GM12878 (cell line): ENCODE measurements around the gene ATP2C1. TPM values are rescaled to one million over a fixed set of nuclear protein-coding genes. Genes with fewer than 3 reads are reported as not detected.
A peak's percentile ranks its signal among the peaks of the same experiment; 100 is the strongest.

Experiments
- CHD4 ChIP-seq: fragments of 200-600 bp; sonication (generic); IDR thresholded peaks from 2 replicates; pipeline ENCODE4 v1.6.1; 2016; ENCODE audit warnings: mild to moderate bottlenecking
- CUX1 ChIP-seq: IDR thresholded peaks from 2 replicates; pipeline ENCODE4 v1.6.1; 2012; ENCODE audit warnings: improper control_type of control experiment, low read depth, low read length; ENCODE audit not compliant: insufficient replicate concordance
- EED ChIP-seq: sonication (generic); IDR thresholded peaks from 2 replicates; pipeline ENCODE4 v1.6.1; 2016; ENCODE audit warnings: antibody characterized with exemption, low read depth
- EGR1 ChIP-seq, 2 experiments: IDR thresholded peaks; 1 replicate in 1 of 2; 2 replicates in 1 of 2; pipeline ENCODE4 v1.6.1; 2011 to 2012; ENCODE audit warnings: low read depth in 2 of 2, low read length in 2 of 2, borderline replicate concordance in 1 of 2, mild to moderate bottlenecking in 1 of 2, moderate library complexity in 1 of 2
- GATAD2B ChIP-seq: fragments of 450-650 bp; conservative IDR thresholded peaks from 2 replicates; pipeline ENCODE4 v1.6.1; 2017; ENCODE audit warnings: low read depth, mild to moderate bottlenecking, moderate library complexity
- HCFC1 ChIP-seq: fragments of 150-350 bp; IDR thresholded peaks from 2 replicates; pipeline ENCODE4 v1.6.1; 2014; ENCODE audit warnings: low read length
- IKZF2 ChIP-seq, 2 experiments: fragments of 450-650 bp; IDR thresholded peaks; 2 replicates each; pipeline ENCODE4 v1.6.1; 2017; ENCODE audit warnings: mild to moderate bottlenecking in 2 of 2, moderate library complexity in 2 of 2
- JUND ChIP-seq: IDR thresholded peaks from 2 replicates; pipeline ENCODE4 v1.6.1; 2012; ENCODE audit warnings: low read depth, mild to moderate bottlenecking, low read length, improper control_type of control experiment, moderate library complexity
- MEF2A ChIP-seq: IDR thresholded peaks from 2 replicates; pipeline ENCODE4 v1.6.1; 2011; ENCODE audit warnings: low read depth, mild to moderate bottlenecking, low read length, moderate library complexity; ENCODE audit not compliant: insufficient read depth
- NBN ChIP-seq: fragments of 450-650 bp; IDR thresholded peaks from 2 replicates; pipeline ENCODE4 v1.6.1; 2016
- NKRF ChIP-seq: fragments of 450-650 bp; conservative IDR thresholded peaks from 2 replicates; pipeline ENCODE4 v1.6.1; 2017; ENCODE audit warnings: mild to moderate bottlenecking, moderate library complexity
- NR2C2 ChIP-seq: IDR thresholded peaks from 2 replicates; pipeline ENCODE4 v1.6.1; 2011; ENCODE audit warnings: borderline replicate concordance, low read depth; ENCODE audit not compliant: control insufficient read depth, insufficient read length
- NR2F1 ChIP-seq: fragments of 450-650 bp; conservative IDR thresholded peaks from 2 replicates; pipeline ENCODE4 v1.6.1; 2017; ENCODE audit warnings: mild to moderate bottlenecking
- POLR2A ChIP-seq: IDR thresholded peaks from 2 replicates; pipeline ENCODE4 v1.6.1; 2011; ENCODE audit warnings: low read depth, mild to moderate bottlenecking, low read length
- POLR2AphosphoS2 ChIP-seq: IDR thresholded peaks from 2 replicates; pipeline ENCODE4 v1.6.1; 2011; ENCODE audit warnings: low read depth, mild to moderate bottlenecking, low read length, improper control_type of control experiment, moderate library complexity
- SMAD1 ChIP-seq: fragments of 450-650 bp; IDR thresholded peaks from 2 replicates; pipeline ENCODE4 v1.6.1; 2018; ENCODE audit warnings: mild to moderate bottlenecking, low read depth; ENCODE audit not compliant: partially characterized antibody
- SMC3 ChIP-seq: IDR thresholded peaks from 2 replicates; pipeline ENCODE4 v1.6.1; 2011; ENCODE audit warnings: low read length, improper control_type of control experiment, borderline replicate concordance
- TCF7 ChIP-seq: IDR thresholded peaks from 2 replicates; pipeline ENCODE4 v1.6.1; 2014; ENCODE audit warnings: antibody characterized with exemption, borderline replicate concordance
- ZNF274 ChIP-seq: IDR thresholded peaks from one replicate; pipeline ENCODE4 v1.8.0; 2011; ENCODE audit not compliant: insufficient read length, insufficient read depth
- ZSCAN29 ChIP-seq: fragments of 450-650 bp; IDR thresholded peaks from 2 replicates; pipeline ENCODE4 v1.6.1; 2017; ENCODE audit warnings: mild to moderate bottlenecking, moderate library complexity
- polyA plus RNA-seq, 11 experiments: library from polyadenylated mRNA; depleted of rRNA in 4 of 11; unstranded in 6 of 11; stranded (reverse) in 5 of 11; fragments of >200 nt; fragmentation: Nextera tagmentation in 4 of 11; fragmentation: Illumina TruSeq in 1 of 11; extraction: Ambion mirVana in 4 of 11; extraction: Trizol in 1 of 11; gene quantifications; 1 replicate in 1 of 11; 2 replicates in 10 of 11; pipeline versions ENCODE4 v1.2.1 to v1.2.3, GENCODE V29; 2011 to 2016; ENCODE audit warnings: inconsistent platforms in 2 of 11, missing spikeins in 2 of 11, low read depth in 1 of 11
- total RNA-seq, 4 experiments: library from RNA; depleted of rRNA in 3 of 4; stranded (reverse); fragments of >200 nt in 3 of 4; fragmentation: Illumina TruSeq in 1 of 4; extraction: Trizol in 1 of 4; gene quantifications; 2 replicates each; pipeline versions ENCODE4 v1.2.1 to v1.2.3, GENCODE V29; 2013 to 2021
- TF ChIP-seq, protein P1 (sequence below): fragments of 450-650 bp; formaldehyde crosslinking; IDR thresholded peaks from 2 replicates; pipeline ENCODE4 v1.4.0; 2022; ENCODE audit warnings: mild to moderate bottlenecking, moderate library complexity

Gene ATP2C1
- total and polyA plus RNA-seq, 10 of the 15 experiments (the other 5 are each of a cell fraction or from before 2014, with no cell fraction given), result 20.6 to 116 (median 55.1) TPM

DNA sequence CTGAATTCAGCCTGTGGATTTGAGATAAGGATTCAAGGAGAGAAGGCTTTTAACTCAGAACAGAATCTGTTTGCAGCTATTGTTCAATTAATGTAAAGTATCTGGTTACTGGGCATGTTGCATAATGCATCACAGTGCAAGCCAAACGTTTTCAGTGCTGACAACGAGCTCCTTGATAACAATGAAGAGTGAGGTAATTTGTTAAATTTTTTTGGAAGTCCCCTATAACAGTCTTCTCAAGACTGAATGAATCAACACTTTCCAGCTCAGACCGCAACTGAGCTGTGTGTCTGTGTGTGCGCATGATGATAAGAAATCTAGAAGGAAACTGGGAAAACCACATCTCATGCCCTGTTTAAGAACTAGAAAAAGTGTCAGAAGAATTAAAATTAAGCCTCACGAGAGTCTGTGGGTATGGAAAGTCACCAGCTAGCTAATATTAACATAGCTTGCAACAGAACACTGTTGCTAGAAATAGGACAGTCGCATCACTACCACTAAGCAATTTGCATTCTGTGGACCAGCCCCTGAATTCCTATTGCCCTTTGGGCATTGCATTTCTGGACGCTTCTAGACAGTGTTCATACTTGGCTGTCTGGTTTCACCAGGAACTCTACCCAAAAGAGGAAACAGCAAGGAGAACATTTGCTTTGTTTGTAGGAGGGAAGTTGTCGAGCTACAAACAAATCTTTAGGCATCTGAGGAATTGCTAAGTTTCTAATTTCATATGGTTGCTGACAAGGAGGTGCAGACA lies 43.7 kb upstream of the ATP2C1 start (continued):
- TF ChIP-seq TCF7, result 0 out of 2 replicates have a peak, but pooled peaks have one; percentile 45
- peak; percentile 71; the same call in 1 of the 2 replicates for TF ChIP-seq JUND
- peak; percentile 41; the same call in 1 of the 2 replicates for TF ChIP-seq ZSCAN29
- TF ChIP-seq NBN, result peak; percentile 97
- TF ChIP-seq ZNF274, result no peak
- peak; percentile 97 for TF ChIP-seq EED
- peak; percentile 76 for TF ChIP-seq NR2F1
- no peak for TF ChIP-seq EGR1 (IDR thresholded peaks at IDR 0.05; ENCODE audit: borderline replicate concordance in 1 of 2, low read depth in 2 of 2, low read length in 2 of 2)
- TF ChIP-seq NR2C2, result no peak
- TF ChIP-seq GATAD2B, result 0 out of 2 replicates have a peak, but pooled peaks have one; percentile 48
- no peak for TF ChIP-seq HCFC1
- TF ChIP-seq, protein P1, sequence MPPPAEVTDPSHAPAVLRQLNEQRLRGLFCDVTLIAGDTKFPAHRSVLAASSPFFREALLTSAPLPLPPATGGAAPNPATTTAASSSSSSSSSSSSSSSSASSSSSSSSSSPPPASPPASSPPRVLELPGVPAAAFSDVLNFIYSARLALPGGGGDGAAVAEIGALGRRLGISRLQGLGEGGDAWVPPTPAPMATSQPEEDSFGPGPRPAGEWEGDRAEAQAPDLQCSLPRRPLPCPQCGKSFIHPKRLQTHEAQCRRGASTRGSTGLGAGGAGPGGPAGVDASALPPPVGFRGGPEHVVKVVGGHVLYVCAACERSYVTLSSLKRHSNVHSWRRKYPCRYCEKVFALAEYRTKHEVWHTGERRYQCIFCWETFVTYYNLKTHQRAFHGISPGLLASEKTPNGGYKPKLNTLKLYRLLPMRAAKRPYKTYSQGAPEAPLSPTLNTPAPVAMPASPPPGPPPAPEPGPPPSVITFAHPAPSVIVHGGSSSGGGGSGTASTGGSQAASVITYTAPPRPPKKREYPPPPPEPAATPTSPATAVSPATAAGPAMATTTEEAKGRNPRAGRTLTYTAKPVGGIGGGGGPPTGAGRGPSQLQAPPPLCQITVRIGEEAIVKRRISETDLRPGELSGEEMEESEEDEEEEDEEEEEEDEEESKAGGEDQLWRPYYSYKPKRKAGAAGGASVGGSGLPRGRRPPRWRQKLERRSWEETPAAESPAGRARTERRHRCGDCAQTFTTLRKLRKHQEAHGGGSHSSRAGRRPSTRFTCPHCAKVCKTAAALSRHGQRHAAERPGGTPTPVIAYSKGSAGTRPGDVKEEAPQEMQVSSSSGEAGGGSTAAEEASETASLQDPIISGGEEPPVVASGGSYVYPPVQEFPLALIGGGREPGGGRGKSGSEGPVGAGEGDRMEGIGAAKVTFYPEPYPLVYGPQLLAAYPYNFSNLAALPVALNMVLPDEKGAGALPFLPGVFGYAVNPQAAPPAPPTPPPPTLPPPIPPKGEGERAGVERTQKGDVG (CRISPR knock-in tag), result no peak
- TF ChIP-seq CHD4, result no peak
- peak; percentile 73 for TF ChIP-seq CUX1
- peak; percentile 100 for TF ChIP-seq IKZF2 (IDR thresholded peaks at IDR 0.05)
- peak; percentile 91 for TF ChIP-seq MEF2A
- no peak for TF ChIP-seq SMAD1
- TF ChIP-seq NKRF, result no peak; the same call in 1 of the 2 replicates
- 0 out of 2 replicates have a peak, but pooled peaks have one; percentile 54 for TF ChIP-seq POLR2AphosphoS2
- peak; percentile 56; the same call in 1 of the 2 replicates for TF ChIP-seq POLR2A
- no peak for TF ChIP-seq SMC3
